ENCODE measurements around the gene SMAD6.

DNA sequence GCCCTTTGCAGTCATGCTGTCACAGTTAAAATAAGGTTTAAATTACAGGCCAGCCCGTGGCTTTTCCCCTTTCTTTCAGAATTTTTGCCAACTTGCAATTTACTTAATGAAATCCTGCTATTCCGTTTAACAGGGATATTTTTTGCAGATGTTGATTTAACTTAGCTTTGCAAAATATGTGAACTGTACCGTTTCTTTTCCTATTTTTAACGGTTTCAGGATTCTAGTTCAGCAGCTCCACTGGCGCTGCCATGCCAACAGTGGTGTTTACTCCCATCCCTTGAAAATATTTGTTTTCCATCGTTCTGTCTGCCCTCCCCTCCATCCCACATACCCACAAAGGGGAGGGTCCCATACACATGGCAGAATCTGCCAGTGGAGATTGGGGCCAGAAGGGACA lies 54.3 kb downstream of the SMAD6 start:
- TF ChIP-seq, protein P1, sequence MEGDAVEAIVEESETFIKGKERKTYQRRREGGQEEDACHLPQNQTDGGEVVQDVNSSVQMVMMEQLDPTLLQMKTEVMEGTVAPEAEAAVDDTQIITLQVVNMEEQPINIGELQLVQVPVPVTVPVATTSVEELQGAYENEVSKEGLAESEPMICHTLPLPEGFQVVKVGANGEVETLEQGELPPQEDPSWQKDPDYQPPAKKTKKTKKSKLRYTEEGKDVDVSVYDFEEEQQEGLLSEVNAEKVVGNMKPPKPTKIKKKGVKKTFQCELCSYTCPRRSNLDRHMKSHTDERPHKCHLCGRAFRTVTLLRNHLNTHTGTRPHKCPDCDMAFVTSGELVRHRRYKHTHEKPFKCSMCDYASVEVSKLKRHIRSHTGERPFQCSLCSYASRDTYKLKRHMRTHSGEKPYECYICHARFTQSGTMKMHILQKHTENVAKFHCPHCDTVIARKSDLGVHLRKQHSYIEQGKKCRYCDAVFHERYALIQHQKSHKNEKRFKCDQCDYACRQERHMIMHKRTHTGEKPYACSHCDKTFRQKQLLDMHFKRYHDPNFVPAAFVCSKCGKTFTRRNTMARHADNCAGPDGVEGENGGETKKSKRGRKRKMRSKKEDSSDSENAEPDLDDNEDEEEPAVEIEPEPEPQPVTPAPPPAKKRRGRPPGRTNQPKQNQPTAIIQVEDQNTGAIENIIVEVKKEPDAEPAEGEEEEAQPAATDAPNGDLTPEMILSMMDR (conservative IDR thresholded peaks at IDR 0.05 in 1 of 2, IDR thresholded peaks at IDR 0.05 in 1 of 2; ENCODE audit: low read depth in 1 of 2, low read length in 2 of 2): no peak
- TF ChIP-seq EZH2 (IDR thresholded peaks at IDR 0.05; ENCODE audit: low read length, missing control alignments): no peak

Data from fibroblast of lung (primary cell).